GM19455 (cell line): Measurements from ENCODE around the gene MIDN.
"Not testable (repeated sequence)": the region's sequence is repeated elsewhere in the genome, so short reads cannot be mapped to it uniquely, and the experiment has no call there.

Source experiments
- ATAC-seq: cut with Tn5 transposase; IDR thresholded peaks from one replicate; pipeline ENCODE4 v1.9.1; 2021; ENCODE audit not compliant: unreplicated experiment

Gene MIDN

GRCh38 chr19:1291761-1292418 lies 43.5 kb downstream of the MIDN start:
- no peak for ATAC-seq

GRCh38 chr19:1292419-1293151 lies 44.2 kb downstream of the MIDN start:
- no peak for ATAC-seq

- ATAC-seq: no peak
Measured at GRCh38 chr19:1293782-1294604, 45.6 kb downstream of the MIDN start.

GRCh38 chr19:1294688-1295087 lies 46.3 kb downstream of the MIDN start:
- ATAC-seq: no peak

- no peak for ATAC-seq
Measured at GRCh38 chr19:1295169-1296012, 47.0 kb downstream of the MIDN start.

- ATAC-seq: no peak
Measured at GRCh38 chr19:1296078-1296477, 47.7 kb downstream of the MIDN start.

GRCh38 chr19:1296575-1297271 lies 48.3 kb downstream of the MIDN start:
- no peak for ATAC-seq

- no peak for ATAC-seq
Measured at GRCh38 chr19:1298235-1298634, 49.9 kb downstream of the MIDN start.

- no peak for ATAC-seq
Measured at GRCh38 chr19:1299801-1300200, 51.4 kb downstream of the MIDN start.

- ATAC-seq: no peak
Measured at GRCh38 chr19:1300744-1301490, 52.5 kb downstream of the MIDN start.

- no peak for ATAC-seq
Measured at GRCh38 chr19:1302533-1303239, 54.3 kb downstream of the MIDN start.

- ATAC-seq: no peak
Measured at GRCh38 chr19:1304197-1304924, 56.0 kb downstream of the MIDN start.

GRCh38 chr19:1305354-1305753 lies 57.0 kb downstream of the MIDN start:
- not testable (repeated sequence) for ATAC-seq

- no peak for ATAC-seq
Measured at GRCh38 chr19:1307320-1307719, 58.9 kb downstream of the MIDN start.

GRCh38 chr19:1307755-1308303 lies 59.4 kb downstream of the MIDN start:
- no peak for ATAC-seq

GRCh38 chr19:1308718-1309117 lies 60.3 kb downstream of the MIDN start:
- ATAC-seq: no peak
